ENCODE measurements around the gene DYRK1A. TPM values are rescaled to one million over a fixed set of nuclear protein-coding genes. Genes with fewer than 3 reads are reported as not detected.

DYRK1A gene
- total RNA-seq, 2 donors from 2014 or later, result 70.5 to 146 TPM

DNA sequence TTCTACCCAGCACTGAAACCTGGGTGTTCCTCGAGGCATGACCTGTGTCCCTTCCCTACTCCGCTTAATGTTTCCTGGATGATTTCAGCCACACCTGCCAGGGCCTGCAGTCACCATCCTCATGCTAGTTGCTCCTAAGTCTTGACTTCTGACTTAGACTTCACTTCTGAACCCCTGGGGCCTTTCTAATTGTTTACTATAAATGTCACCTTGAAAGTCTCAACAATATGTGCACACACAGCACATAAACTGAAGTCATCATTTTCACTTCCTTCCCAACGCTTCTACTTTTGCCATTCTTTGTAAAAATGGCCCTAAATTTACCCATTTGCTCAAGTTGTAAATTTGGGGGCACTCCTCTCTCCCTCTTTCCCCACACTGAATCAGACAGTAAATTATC lies 141.1 kb downstream of the DYRK1A start:
- peaks cover 7 to 24% of the 10 kb centered on the region in 2 donors for H3K36me3 ChIP-seq
- no peaks in the 10 kb centered on the region for H3K9me3 ChIP-seq
- H3K4me3 ChIP-seq, result no peak overlapping the region
- H3K27me3 ChIP-seq (replicated peaks; ENCODE audit: insufficient read depth), result no peaks in the 10 kb centered on the region
- intact Hi-C loops (cut with DNase I), result no loop called here
- WGBS, result 67% methylated on average over 3 of the region's 3 CpGs
- no peak for DNase-seq (ENCODE audit: low spot score)
- TF ChIP-seq POLR2AphosphoS5 (IDR thresholded peaks at IDR 0.05) (no peak), POLR2A (IDR thresholded peaks at IDR 0.05) (no peak)
- TF ChIP-seq, protein P1, sequence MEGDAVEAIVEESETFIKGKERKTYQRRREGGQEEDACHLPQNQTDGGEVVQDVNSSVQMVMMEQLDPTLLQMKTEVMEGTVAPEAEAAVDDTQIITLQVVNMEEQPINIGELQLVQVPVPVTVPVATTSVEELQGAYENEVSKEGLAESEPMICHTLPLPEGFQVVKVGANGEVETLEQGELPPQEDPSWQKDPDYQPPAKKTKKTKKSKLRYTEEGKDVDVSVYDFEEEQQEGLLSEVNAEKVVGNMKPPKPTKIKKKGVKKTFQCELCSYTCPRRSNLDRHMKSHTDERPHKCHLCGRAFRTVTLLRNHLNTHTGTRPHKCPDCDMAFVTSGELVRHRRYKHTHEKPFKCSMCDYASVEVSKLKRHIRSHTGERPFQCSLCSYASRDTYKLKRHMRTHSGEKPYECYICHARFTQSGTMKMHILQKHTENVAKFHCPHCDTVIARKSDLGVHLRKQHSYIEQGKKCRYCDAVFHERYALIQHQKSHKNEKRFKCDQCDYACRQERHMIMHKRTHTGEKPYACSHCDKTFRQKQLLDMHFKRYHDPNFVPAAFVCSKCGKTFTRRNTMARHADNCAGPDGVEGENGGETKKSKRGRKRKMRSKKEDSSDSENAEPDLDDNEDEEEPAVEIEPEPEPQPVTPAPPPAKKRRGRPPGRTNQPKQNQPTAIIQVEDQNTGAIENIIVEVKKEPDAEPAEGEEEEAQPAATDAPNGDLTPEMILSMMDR (IDR thresholded peaks at IDR 0.05), result no peak
- no peak overlapping the region for H3K27ac ChIP-seq
- no peaks in the 10 kb centered on the region for H3K4me1 ChIP-seq (replicated peaks)

GRCh38 chr21:37508341-37508740 lies 141.8 kb downstream of the DYRK1A start:
- Histone ChIP-seq H3K4me3 (no peak overlapping the region), H3K27me3 (replicated peaks; ENCODE audit: insufficient read depth) (no peaks in the 10 kb centered on the region), H3K27ac (no peak overlapping the region), H3K9me3 (no peaks in the 10 kb centered on the region), H3K4me1 (replicated peaks) (no peaks in the 10 kb centered on the region), H3K36me3 (peaks cover 7 to 24% of the 10 kb centered on the region in 2 donors)
- TF ChIP-seq, protein P1 (IDR thresholded peaks at IDR 0.05), result no peak
- TF ChIP-seq POLR2AphosphoS5 (IDR thresholded peaks at IDR 0.05) (no peak), POLR2A (IDR thresholded peaks at IDR 0.05) (no peak)
- intact Hi-C loops (cut with DNase I), result no loop called here
- no peak for DNase-seq (ENCODE audit: low spot score)
- WGBS, result 65% methylated on average over 10 of the region's 10 CpGs

DNA sequence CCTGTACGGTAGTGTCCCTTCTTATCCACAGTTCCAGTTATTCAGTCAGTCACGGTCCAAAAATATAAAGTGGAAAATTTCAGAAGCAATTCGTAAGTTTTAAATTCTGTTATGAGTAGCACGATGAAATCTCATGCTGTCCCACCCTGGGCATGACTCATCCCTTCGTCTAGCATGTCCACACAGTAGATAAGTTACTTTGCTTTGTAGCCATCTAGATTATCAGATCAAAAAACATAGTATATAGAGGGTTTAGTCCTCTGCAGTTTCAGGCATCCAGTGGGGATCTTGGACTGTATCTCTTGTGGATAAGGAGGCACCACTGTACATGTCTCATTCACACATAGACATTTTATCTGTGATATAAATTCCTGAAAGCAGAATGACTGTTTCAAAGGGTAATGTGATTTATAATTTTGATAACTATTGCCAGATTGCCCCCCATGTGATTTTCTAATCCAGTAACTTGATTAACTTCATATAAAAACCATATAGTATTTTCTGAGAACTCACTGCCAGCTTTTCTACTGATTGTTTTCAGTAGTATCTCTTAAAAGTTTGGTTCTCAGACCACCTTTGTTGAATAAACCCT lies 143.3 kb downstream of the DYRK1A start:
- 87% methylated on average over 5 of the region's 5 CpGs for whole genome bisulfite sequencing
- no peak overlapping the region for H3K27ac ChIP-seq

GRCh38 chr21:37511848-37512247 lies 145.3 kb downstream of the DYRK1A start:
- Histone ChIP-seq H3K4me1 (replicated peaks) (no peaks in the 10 kb centered on the region), H3K36me3 (peaks cover 5 to 24% of the 10 kb centered on the region in 2 donors), H3K4me3 (no peak overlapping the region), H3K27ac (no peak overlapping the region), H3K27me3 (replicated peaks; ENCODE audit: insufficient read depth) (no peaks in the 10 kb centered on the region), H3K9me3 (no peaks in the 10 kb centered on the region)
- 98% methylated on average over 5 of the region's 5 CpGs for WGBS
- intact Hi-C loops (cut with DNase I), result no loop called here
- no peak for TF ChIP-seq POLR2AphosphoS5 (IDR thresholded peaks at IDR 0.05)
- no peak for DNase-seq (ENCODE audit: low spot score)

More for the DNA sequence above, 143.3 kb downstream of the DYRK1A start:
- intact Hi-C loops (cut with DNase I), result no loop called here
- Histone ChIP-seq H3K27me3 (replicated peaks; ENCODE audit: insufficient read depth) (no peaks in the 10 kb centered on the region), H3K36me3 (peaks cover 7 to 24% of the 10 kb centered on the region in 2 donors), H3K4me3 (no peak overlapping the region), H3K4me1 (replicated peaks) (no peaks in the 10 kb centered on the region), H3K9me3 (no peaks in the 10 kb centered on the region)
- TF ChIP-seq POLR2AphosphoS5 (IDR thresholded peaks at IDR 0.05) (no peak), POLR2A (IDR thresholded peaks at IDR 0.05) (no peak)
- TF ChIP-seq, protein P1 (IDR thresholded peaks at IDR 0.05), result no peak
- no peak for DNase-seq (ENCODE audit: low spot score)

DNA sequence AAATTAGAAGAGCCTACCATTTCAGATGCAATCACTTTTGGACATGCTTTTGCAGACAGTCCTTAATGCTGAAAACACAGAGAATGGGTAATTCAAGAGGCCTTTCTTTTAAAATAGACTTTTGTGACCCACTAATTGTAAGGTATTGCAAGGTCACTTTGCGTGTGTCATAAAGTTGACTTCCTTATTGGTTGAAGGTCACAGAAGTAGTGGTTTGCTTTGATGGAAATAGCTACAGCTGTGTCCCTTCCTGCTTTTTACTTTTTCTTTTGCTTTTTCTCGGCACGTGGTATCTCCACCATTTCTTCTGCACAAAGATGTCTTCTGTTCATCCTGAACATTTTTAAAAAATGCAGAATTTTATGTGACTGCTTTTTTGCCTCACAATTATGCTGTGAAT lies 146.8 kb downstream of the DYRK1A start:
- TF ChIP-seq, protein P1 (IDR thresholded peaks at IDR 0.05), result no peak
- TF ChIP-seq POLR2A (IDR thresholded peaks at IDR 0.05) (no peak), POLR2AphosphoS5 (IDR thresholded peaks at IDR 0.05) (no peak)
- no peak overlapping the region for H3K27ac ChIP-seq
- no peak for DNase-seq (ENCODE audit: low spot score)
- no peaks in the 10 kb centered on the region for H3K9me3 ChIP-seq
- H3K4me3 ChIP-seq, result no peak overlapping the region
- peaks cover 0 to 14% of the 10 kb centered on the region in 2 donors for H3K36me3 ChIP-seq
- no peaks in the 10 kb centered on the region for H3K27me3 ChIP-seq (replicated peaks; ENCODE audit: insufficient read depth)
- no peaks in the 10 kb centered on the region for H3K4me1 ChIP-seq (replicated peaks)
- intact Hi-C loops (cut with DNase I), result no loop called here
- WGBS, result 83% methylated on average over 3 of the region's 3 CpGs

All from prostate gland (tissue), 2 donors.